IMR-90 (cell line): ENCODE measurements around the gene HSPB9. TPM values are rescaled to one million over a fixed set of nuclear protein-coding genes. Genes with fewer than 3 reads are reported as not detected.
A peak's percentile ranks its signal among the peaks of the same experiment; 100 is the strongest.

ENCODE experiments used
- ATAC-seq: fragments of 200-7000 bp; cut with Tn5 transposase; 2 replicates; pipeline ENCODE4 v1.9.1; 2020; ENCODE audit warnings: low read depth, mild to moderate bottlenecking, moderate library complexity
- BruUV-seq: library from RNA; stranded (reverse); fragments of 400-500 nt; replicated peaks from 2 replicates; lab custom pipeline; 2021; lab: Mats Ljungman, UMichigan
- CTCF ChIA-PET: fragments of 300-600 bp; formaldehyde crosslinking; extraction: SDS; loops from one replicate; lab custom pipeline; 2021; ENCODE audit warnings: antibody characterized with exemption; lab: Yijun Ruan, JAX
- POLR2A ChIA-PET: fragments of 300-600 bp; sonication (Branson Sonifier 250); formaldehyde crosslinking; loops from one replicate; lab custom pipeline; 2022; ENCODE audit warnings: antibody characterized with exemption; ENCODE audit not compliant: unreplicated experiment; lab: Charles Lee
- DNase-seq: peaks from one replicate; pipeline ENCODE4 v3.0.0; 2013
- H2AFZ ChIP-seq: replicated peaks from 2 replicates; pipeline ENCODE3; 2013; ENCODE audit warnings: low read length, mild to moderate bottlenecking; ENCODE audit not compliant: poor library complexity
- H2AK5ac ChIP-seq: 2 replicates; pipeline ENCODE4 v1.6.1; 2013; ENCODE audit warnings: low read depth, low read length, inconsistent platforms
- H2AK9ac ChIP-seq: replicated peaks from 2 replicates; pipeline ENCODE3; 2013; ENCODE audit warnings: mild to moderate bottlenecking, low read depth, low read length, moderate library complexity; ENCODE audit not compliant: poor library complexity
- H2BK120ac ChIP-seq: 2 replicates; pipeline ENCODE4 v1.6.1; 2013; ENCODE audit warnings: low read depth, low read length, inconsistent platforms
- H2BK15ac ChIP-seq: 3 replicates; pipeline ENCODE4 v1.6.1; 2013; ENCODE audit warnings: low read depth, low read length, inconsistent platforms
- H2BK20ac ChIP-seq: 2 replicates; pipeline ENCODE4 v1.6.1; 2013; ENCODE audit warnings: low read depth, mild to moderate bottlenecking, inconsistent platforms, low read length, moderate library complexity
- H2BK5ac ChIP-seq: 2 replicates; pipeline ENCODE4 v1.6.1; 2013; ENCODE audit warnings: mild to moderate bottlenecking, low read depth, low read length, inconsistent platforms; ENCODE audit not compliant: poor library complexity, severe bottlenecking
- H3K14ac ChIP-seq: replicated peaks from 2 replicates; pipeline ENCODE4 v1.6.1; 2013; ENCODE audit warnings: low read depth, low read length, inconsistent platforms
- H3K18ac ChIP-seq: 2 replicates; pipeline ENCODE4 v1.6.1; 2013; ENCODE audit warnings: low read depth, low read length, control low read depth
- H3K23ac ChIP-seq: 2 replicates; pipeline ENCODE4 v1.6.1; 2013; ENCODE audit warnings: low read depth, low read length, inconsistent platforms
- H3K27ac ChIP-seq: 2 replicates; pipeline ENCODE4 v1.5.1; 2013; ENCODE audit warnings: mild to moderate bottlenecking, control low read depth, low read length; ENCODE audit not compliant: insufficient read depth
- H3K27me3 ChIP-seq: 2 replicates; pipeline ENCODE4 v1.6.1; 2013; ENCODE audit warnings: low read length; ENCODE audit not compliant: control insufficient read depth, insufficient read depth
- H3K36me3 ChIP-seq: 2 replicates; pipeline ENCODE4 v1.6.1; 2013; ENCODE audit warnings: low read length, mixed read lengths; ENCODE audit not compliant: control insufficient read depth, insufficient read depth
- H3K4ac ChIP-seq: 2 replicates; pipeline ENCODE4 v1.6.1; 2013; ENCODE audit warnings: low read depth, low read length, inconsistent platforms
- H3K4me1 ChIP-seq: 2 replicates; pipeline ENCODE4 v1.6.1; 2013; ENCODE audit warnings: low read length, mixed read lengths; ENCODE audit not compliant: control insufficient read depth, insufficient read depth
- H3K4me2 ChIP-seq: 2 replicates; pipeline ENCODE4 v1.6.1; 2013; ENCODE audit warnings: low read depth, mild to moderate bottlenecking, control low read depth, low read length, moderate library complexity
- H3K4me3 ChIP-seq: 2 replicates; pipeline ENCODE4 v1.5.1; 2013; ENCODE audit warnings: low read depth, mild to moderate bottlenecking, control low read depth, low read length, moderate library complexity; ENCODE audit not compliant: insufficient read depth
- H3K56ac ChIP-seq: 2 replicates; pipeline ENCODE4 v1.6.1; 2013; ENCODE audit warnings: low read length, inconsistent platforms; ENCODE audit not compliant: insufficient read depth; ENCODE audit errors: extremely low read depth
- H3K79me1 ChIP-seq, 2 experiments: 2 replicates each; pipeline ENCODE4 v1.6.1; 2013; ENCODE audit warnings: low read length in 2 of 2, inconsistent platforms in 1 of 2, low read depth in 1 of 2
- H3K9ac ChIP-seq: 2 replicates; pipeline ENCODE4 v1.6.1; 2013; ENCODE audit warnings: low read depth, low read length, control low read depth
- H3K9me1 ChIP-seq: 2 replicates; pipeline ENCODE4 v1.6.1; 2013; ENCODE audit warnings: low read length, inconsistent platforms; ENCODE audit not compliant: insufficient read depth
- H3K9me3 ChIP-seq: 2 replicates; pipeline ENCODE4 v1.6.1; 2013; ENCODE audit warnings: low read length; ENCODE audit not compliant: control insufficient read depth, insufficient read depth
- H4K20me1 ChIP-seq: 2 replicates; pipeline ENCODE4 v1.6.1; 2013; ENCODE audit warnings: low read length, inconsistent platforms; ENCODE audit not compliant: insufficient read depth
- H4K5ac ChIP-seq: 2 replicates; pipeline ENCODE4 v1.6.1; 2013; ENCODE audit warnings: mild to moderate bottlenecking, low read depth, low read length, control low read depth
- H4K8ac ChIP-seq, 2 experiments: 2 replicates each; pipeline ENCODE4 v1.6.1; 2013; ENCODE audit warnings: low read depth in 2 of 2, low read length in 2 of 2, control low read depth in 1 of 2, inconsistent platforms in 1 of 2
- H4K91ac ChIP-seq: 2 replicates; pipeline ENCODE4 v1.6.1; 2013; ENCODE audit warnings: low read depth, low read length, inconsistent platforms; ENCODE audit not compliant: insufficient read depth
- CEBPB ChIP-seq: IDR thresholded peaks from 2 replicates; pipeline ENCODE4 v1.6.1; 2012; ENCODE audit warnings: low read depth, low read length, improper control_type of control experiment
- CHD1 ChIP-seq: IDR thresholded peaks from 2 replicates; pipeline ENCODE4 v1.6.1; 2012; ENCODE audit warnings: low read depth, low read length, improper control_type of control experiment
- CTCF ChIP-seq: conservative IDR thresholded peaks from 2 replicates; pipeline ENCODE4 v1.5.1; 2012; ENCODE audit warnings: mild to moderate bottlenecking, low read depth, low read length, improper control_type of control experiment
- FOS ChIP-seq: fragments of 150-350 bp; IDR thresholded peaks from 2 replicates; pipeline ENCODE4 v1.6.1; 2016; ENCODE audit warnings: low read depth, low read length
- MXI1 ChIP-seq: IDR thresholded peaks from 2 replicates; pipeline ENCODE4 v1.6.1; 2012; ENCODE audit warnings: low read depth, mild to moderate bottlenecking, low read length, moderate library complexity, borderline replicate concordance
- POLR2A ChIP-seq: IDR thresholded peaks from 2 replicates; pipeline ENCODE4 v1.6.1; 2012; ENCODE audit warnings: mild to moderate bottlenecking, low read depth, low read length
- RAD21 ChIP-seq: IDR thresholded peaks from 2 replicates; pipeline ENCODE4 v1.6.1; 2012; ENCODE audit warnings: low read length, improper control_type of control experiment
- RCOR1 ChIP-seq: IDR thresholded peaks from 2 replicates; pipeline ENCODE4 v1.6.1; 2012; ENCODE audit warnings: mild to moderate bottlenecking, low read length, improper control_type of control experiment; ENCODE audit not compliant: insufficient replicate concordance
- RFX5 ChIP-seq: IDR thresholded peaks from 2 replicates; pipeline ENCODE4 v1.8.0; 2012; ENCODE audit warnings: low read depth, mild to moderate bottlenecking, low read length, moderate library complexity
- SMC3 ChIP-seq: fragments of 150-350 bp; IDR thresholded peaks from 2 replicates; pipeline ENCODE4 v1.6.1; 2016; ENCODE audit warnings: low read depth, mild to moderate bottlenecking, antibody characterized with exemption, low read length, moderate library complexity
- USF2 ChIP-seq: fragments of 150-350 bp; IDR thresholded peaks from 2 replicates; pipeline ENCODE4 v1.6.1; 2017; ENCODE audit warnings: mild to moderate bottlenecking, antibody characterized with exemption, low read length, low read depth
- WGBS, 2 experiments: methylation state at CpG; one replicate each; pipeline versions ENCODE4 v1.1.5 to v1.1.7; 2013; ENCODE audit warnings: missing lambda C conversion rate in 2 of 2; ENCODE audit not compliant: insufficient read length in 1 of 2; ENCODE audit errors: extremely low coverage in 2 of 2; 5-methylcytosine and 5-hydroxymethylcytosine counted together
- dilution Hi-C: fragments of 300-500 bp; cut with HindIII; formaldehyde crosslinking; loops from one replicate; pipeline ENCODE4 v1.14.3; 2018; ENCODE audit warnings: low sequenced_read_pairs; ENCODE audit not compliant: unreplicated experiment
- in situ Hi-C: fragments of 300-500 bp; cut with MboI; formaldehyde crosslinking; loops from 3 replicates; pipeline ENCODE4 v1.14.3; 2019; ENCODE audit warnings: low sequenced_read_pairs, inconsistent platforms, mixed read lengths
- intact Hi-C: fragments of 100-400 bp; cut with micrococcal nuclease; formaldehyde crosslinking; loops from 2 replicates; pipeline ENCODE4 v1.10.0; 2022
- polyA plus RNA-seq, 3 experiments: library from polyadenylated mRNA; depleted of rRNA; stranded (reverse); fragments of >200 nt; gene quantifications; 2 replicates each; pipeline ENCODE4 v1.2.3, GENCODE V29; 2012; ENCODE audit warnings: low replicate concordance in 1 of 3
- total RNA-seq: library from RNA; depleted of rRNA; stranded (reverse); fragments of >200 nt; gene quantifications from 2 replicates; pipeline ENCODE4 v1.2.3, GENCODE V29; 2012

The HSPB9 gene
- total and polyA plus RNA-seq, 2 of the 4 experiments (the other 2 are of a cell fraction): not detected

GRCh38 chr17:42096360-42097111, 26.1 kb upstream of the HSPB9 start:
- Histone ChIP-seq H2BK120ac (no peak overlapping the region), H4K91ac (no peak overlapping the region), H2AK9ac (no peak overlapping the region), H2BK15ac (no peak overlapping the region), H3K23ac (0 out of 2 replicates have a peak overlapping the region, but pooled peaks have one; percentile 59), H3K14ac (no peak overlapping the region), H3K79me1 (no peaks in the 10 kb centered on the region), H2AFZ (peak overlapping the region; percentile 49), H3K9ac (no peak overlapping the region), H2BK5ac (no peak overlapping the region), H3K27ac (no peak overlapping the region), H3K4me2 (no peak overlapping the region), H3K27me3 (peaks cover 72% of the 10 kb centered on the region), H3K56ac (no peak overlapping the region), H3K36me3 (no peaks in the 10 kb centered on the region), H2BK20ac (no peak overlapping the region), H3K18ac (no peak overlapping the region), H3K4me1 (no peaks in the 10 kb centered on the region), H3K9me3 (no peaks in the 10 kb centered on the region), H4K8ac (no peak overlapping the region), H4K5ac (no peak overlapping the region), H2AK5ac (no peak overlapping the region), H3K9me1 (no peaks in the 10 kb centered on the region), H3K4ac (no peak overlapping the region), H4K20me1 (no peaks in the 10 kb centered on the region), H3K4me3 (no peak overlapping the region)
- POLR2A ChIA-PET: interaction anchor here (0.6 kb wide), 1 partner anchor 393 kb away, joined by 3 read pairs; no protein-coding TSS in a partner anchor
- intact Hi-C loops (no loop called here), dilution Hi-C loops (no loop called here), in situ Hi-C loops (no loop called here)
- ATAC-seq (no peak), DNase-seq (no peak)
- no TSS peak for BruUV-seq
- TF ChIP-seq MXI1 (no peak), SMC3 (no peak), USF2 (no peak), CTCF (no peak), RCOR1 (no peak), CEBPB (no peak), CHD1 (no peak), RFX5 (no peak), RAD21 (no peak), FOS (no peak), POLR2A (no peak)
- WGBS, 2 experiments: no CpG with 5 or more reads among the region's 8 CpGs
- CTCF ChIA-PET: interaction anchor here (1.0 kb wide), 1 partner anchor 85 kb away, joined by 3 read pairs; no protein-coding TSS in a partner anchor
